Liver (tissue), 9 donors: ENCODE data around the gene ANKS1A. TPM values are rescaled to one million over a fixed set of nuclear protein-coding genes. Genes with fewer than 3 reads are reported as not detected.
"Not testable (repeated sequence)": the region's sequence is repeated elsewhere in the genome, so short reads cannot be mapped to it uniquely, and the experiment has no call there.

Source experiments
- DNase-seq: peaks from one replicate; pipeline ENCODE4 v3.0.0-alpha.2; 2017; ENCODE audit warnings: low spot score
- H3K27ac ChIP-seq, 2 donors: one replicate each; pipeline ENCODE4 v1.7.0; 2013; ENCODE audit warnings: inconsistent platforms in 2 of 2, low read length in 2 of 2, control low read depth in 1 of 2, low read depth in 1 of 2, mild to moderate bottlenecking in 1 of 2
- H3K27me3 ChIP-seq, 4 donors: one replicate each; pipeline versions ENCODE4 v1.6.1 to v1.7.0; 2013; ENCODE audit warnings: low read length in 3 of 4, inconsistent platforms in 1 of 4, mild to moderate bottlenecking in 1 of 4, moderate library complexity in 1 of 4; ENCODE audit not compliant: control insufficient read depth in 4 of 4, insufficient read depth in 4 of 4
- H3K36me3 ChIP-seq, 4 donors: one replicate each; pipeline versions ENCODE4 v1.6.1 to v1.7.0; 2013; ENCODE audit warnings: low read length in 3 of 4, mild to moderate bottlenecking in 3 of 4, low read depth in 1 of 4, moderate library complexity in 1 of 4; ENCODE audit not compliant: control insufficient read depth in 4 of 4, insufficient read depth in 3 of 4
- H3K4me1 ChIP-seq, 4 donors: one replicate each; pipeline versions ENCODE4 v1.6.1 to v1.7.0; 2013; ENCODE audit warnings: low read length in 3 of 4, mild to moderate bottlenecking in 3 of 4, moderate library complexity in 1 of 4; ENCODE audit not compliant: control insufficient read depth in 4 of 4, insufficient read depth in 4 of 4
- H3K4me3 ChIP-seq, 3 donors: one replicate each; pipeline versions ENCODE4 v1.6.1 to v1.7.0; 2013; ENCODE audit warnings: low read length in 3 of 3, control low read depth in 1 of 3, low read depth in 1 of 3, mild to moderate bottlenecking in 1 of 3
- H3K9ac ChIP-seq, 2 donors: one replicate each; pipeline ENCODE4 v1.7.0; 2013; ENCODE audit warnings: low read length in 2 of 2, mild to moderate bottlenecking in 2 of 2, moderate library complexity in 2 of 2, control low read depth in 1 of 2, low read depth in 1 of 2
- H3K9me3 ChIP-seq, 4 donors: one replicate each; pipeline versions ENCODE4 v1.6.1 to v1.7.0; 2013; ENCODE audit warnings: low read length in 3 of 4; ENCODE audit not compliant: control insufficient read depth in 4 of 4
- ATF3 ChIP-seq: IDR thresholded peaks from 2 replicates; pipeline ENCODE4 v1.6.1; 2016; ENCODE audit warnings: antibody characterized with exemption
- CTCF ChIP-seq: fragments of 150-350 bp; IDR thresholded peaks from 2 replicates; pipeline ENCODE4 v1.5.1; 2017; ENCODE audit warnings: improper control_type of control experiment, low read depth, low read length; ENCODE audit not compliant: missing input control
- EGR1 ChIP-seq, 2 donors: IDR thresholded peaks; 2 replicates each; pipeline ENCODE4 v1.6.1; 2016 to 2018; ENCODE audit warnings: antibody characterized with exemption in 2 of 2, low read depth in 2 of 2
- FOXA1 ChIP-seq: IDR thresholded peaks from 2 replicates; pipeline ENCODE4 v1.6.1; 2016; ENCODE audit warnings: antibody characterized with exemption
- FOXA2 ChIP-seq: IDR thresholded peaks from 2 replicates; pipeline ENCODE4 v1.6.1; 2016; ENCODE audit warnings: antibody characterized with exemption
- GABPA ChIP-seq, 2 donors: IDR thresholded peaks in 1 of 2; conservative IDR thresholded peaks in 1 of 2; 2 replicates each; pipeline ENCODE4 v1.6.1; 2016; ENCODE audit warnings: antibody characterized with exemption in 2 of 2, mild to moderate bottlenecking in 1 of 2, moderate library complexity in 1 of 2
- HNF4A ChIP-seq, 2 donors: conservative IDR thresholded peaks; 2 replicates each; pipeline ENCODE4 v1.6.1; 2016; ENCODE audit warnings: antibody characterized with exemption in 2 of 2, mild to moderate bottlenecking in 2 of 2
- HNF4G ChIP-seq: IDR thresholded peaks from 2 replicates; pipeline ENCODE4 v1.6.1; 2016; ENCODE audit warnings: antibody characterized with exemption
- JUND ChIP-seq, 2 donors: IDR thresholded peaks; 2 replicates each; pipeline ENCODE4 v1.6.1; 2016; ENCODE audit warnings: antibody characterized with exemption in 2 of 2
- MAX ChIP-seq: IDR thresholded peaks from 2 replicates; pipeline ENCODE4 v1.6.1; 2016; ENCODE audit warnings: antibody characterized with exemption
- NR2F2 ChIP-seq: IDR thresholded peaks from 2 replicates; pipeline ENCODE4 v1.6.1; 2016; ENCODE audit warnings: antibody characterized with exemption
- RAD21 ChIP-seq, 2 donors: IDR thresholded peaks; 2 replicates each; pipeline ENCODE4 v1.6.1; 2016; ENCODE audit warnings: antibody characterized with exemption in 2 of 2, mild to moderate bottlenecking in 2 of 2
- REST ChIP-seq: IDR thresholded peaks from 2 replicates; pipeline ENCODE4 v1.6.1; 2016; ENCODE audit warnings: antibody characterized with exemption, mild to moderate bottlenecking
- RXRA ChIP-seq, 2 donors: IDR thresholded peaks; 2 replicates each; pipeline ENCODE4 v1.6.1; 2017 to 2018; ENCODE audit warnings: antibody characterized with exemption in 2 of 2, mild to moderate bottlenecking in 1 of 2
- SP1 ChIP-seq: IDR thresholded peaks from 2 replicates; pipeline ENCODE4 v1.6.1; 2018; ENCODE audit warnings: antibody characterized with exemption, mild to moderate bottlenecking
- WGBS: extraction: QIAGEN DNeasy Blood & Tissue Kit; methylation state at CpG from one replicate; pipeline ENCODE4 v1.1.7; 2013; 5-methylcytosine and 5-hydroxymethylcytosine counted together
- polyA plus RNA-seq, 2 donors: library from polyadenylated mRNA; stranded (reverse) in 1 of 2; unstranded in 1 of 2; fragments of 200-250 nt in 1 of 2; fragments of >200 nt in 1 of 2; fragmentation: Nextera tagmentation in 1 of 2; extraction: Ambion mirVana in 1 of 2; gene quantifications; one replicate each; pipeline versions ENCODE4 v1.2.1 to v1.2.3, GENCODE V29; 2013 to 2015
- total RNA-seq, 2 donors: library from RNA; depleted of rRNA; stranded (reverse); fragments of >200 nt; gene quantifications; one replicate each; pipeline ENCODE4 v1.2.3, GENCODE V29; 2014
- donor health status: healthy.
- donor health status: healthy.
- donor health status: healthy.
- donor health status: healthy.
- donor health status: healthy.

The ANKS1A gene
- total and polyA plus RNA-seq, 4 donors = 4.3 to 18.7 (median 6.7) TPM

- Histone ChIP-seq H3K27ac (no peak overlapping the region), H3K36me3 (no peaks in the 10 kb centered on the region), H3K9me3 (no peaks in the 10 kb centered on the region), H3K27me3 (no peaks in the 10 kb centered on the region), H3K9ac (no peak overlapping the region), H3K4me3 (no peak overlapping the region), H3K4me1 (peaks cover 0 to 5% (median 0%) of the 10 kb centered on the region in 4 donors)
- 78% methylated on average over 3 of the region's 3 CpGs for WGBS
- no peak for DNase-seq
- TF ChIP-seq HNF4G = no peak
- TF ChIP-seq REST = no peak
- no peak for TF ChIP-seq EGR1 (IDR thresholded peaks at IDR 0.05; ENCODE audit: low read depth in 2 of 2)
- no peak for TF ChIP-seq CTCF
- TF ChIP-seq JUND (IDR thresholded peaks at IDR 0.05) = no peak
- no peak for TF ChIP-seq GABPA (IDR thresholded peaks at IDR 0.05 in 1 of 2, conservative IDR thresholded peaks at IDR 0.05 in 1 of 2)
- TF ChIP-seq FOXA2 = no peak
- TF ChIP-seq NR2F2 = no peak
- TF ChIP-seq ATF3 = no peak
- TF ChIP-seq RXRA (IDR thresholded peaks at IDR 0.05) = no peak
- no peak for TF ChIP-seq HNF4A (conservative IDR thresholded peaks at IDR 0.05)
- no peak for TF ChIP-seq RAD21 (IDR thresholded peaks at IDR 0.05)
- TF ChIP-seq FOXA1 = no peak
Measured at GRCh38 chr6:34930221-34930620, 41.2 kb downstream of the ANKS1A start.

GRCh38 chr6:34932202-34932601 is 43.1 kb downstream of the ANKS1A start:
- H3K9me3 ChIP-seq, H3K4me3 ChIP-seq, H3K9ac ChIP-seq, H3K4me1 ChIP-seq, H3K27ac ChIP-seq, H3K27me3 ChIP-seq, H3K36me3 ChIP-seq, DNase-seq: not testable (repeated sequence)
- 93% methylated on average over 12 of the region's 12 CpGs for WGBS

- WGBS = 48% methylated on average over 5 of the region's 5 CpGs
- Histone ChIP-seq H3K27me3 (no peaks in the 10 kb centered on the region), H3K36me3 (no peaks in the 10 kb centered on the region), H3K4me1 (peaks cover 2 to 17% (median 9%) of the 10 kb centered on the region in 4 donors), H3K27ac (peak overlapping the region in 1 of 2 donors; percentile 11), H3K4me3 (no peak overlapping the region), H3K9ac (no peak overlapping the region), H3K9me3 (no peaks in the 10 kb centered on the region)
- peak; percentile 39 for DNase-seq
- TF ChIP-seq JUND (IDR thresholded peaks at IDR 0.05) (no peak), SP1 (no peak), GABPA (IDR thresholded peaks at IDR 0.05 in 1 of 2, conservative IDR thresholded peaks at IDR 0.05 in 1 of 2) (no peak), REST (no peak), HNF4G (no peak), NR2F2 (peak; percentile 57), RXRA (IDR thresholded peaks at IDR 0.05) (peak in 1 of 2 donors; percentile 24), EGR1 (IDR thresholded peaks at IDR 0.05; ENCODE audit: low read depth in 2 of 2) (no peak), CTCF (no peak), ATF3 (no peak), RAD21 (IDR thresholded peaks at IDR 0.05) (peak in 1 of 2 donors; percentile 8), MAX (no peak)
Measured at GRCh38 chr6:34934516-34934915, 45.5 kb downstream of the ANKS1A start.
